Peyer's patch (tissue), 4 donors: ENCODE data around the gene CHAT. TPM values are rescaled to one million over a fixed set of nuclear protein-coding genes. Genes with fewer than 3 reads are reported as not detected.

Source experiments
- DNase-seq, 3 donors: peaks; one replicate each; pipeline ENCODE4 v3.0.0-alpha.2; 2017 to 2019
- H3K27ac ChIP-seq, 4 donors: fragments of 200-600 bp; sonication (generic); one replicate each; pipeline ENCODE4 v1.5.1; 2016 to 2019
- H3K27me3 ChIP-seq, 2 donors: fragments of 200-600 bp; sonication (generic); one replicate each; pipeline ENCODE4 v1.5.1; 2019
- H3K36me3 ChIP-seq, 3 donors: fragments of 200-600 bp; sonication (generic); one replicate each; pipeline ENCODE4 v1.5.1; 2016 to 2019
- H3K4me1 ChIP-seq, 4 donors: fragments of 200-600 bp; sonication (generic); one replicate each; pipeline ENCODE4 v1.5.1; 2016 to 2019
- H3K4me3 ChIP-seq, 4 donors: fragments of 200-600 bp; sonication (generic); 1 replicate in 3 of 4; 2 replicates in 1 of 4; pipeline ENCODE4 v1.5.1; 2016 to 2019; ENCODE audit warnings: mild to moderate bottlenecking in 1 of 4
- H3K9me3 ChIP-seq, 4 donors: fragments of 200-600 bp; sonication (generic); one replicate each; pipeline ENCODE4 v1.5.1; 2016 to 2019; ENCODE audit warnings: mild to moderate bottlenecking in 1 of 4
- CTCF ChIP-seq, 6 experiments: fragments of 450-650 bp in 4 of 6; fragments of 200-600 bp in 2 of 6; sonication (generic) in 1 of 6; IDR thresholded peaks; one replicate each; pipeline ENCODE4 v1.5.1; 2017 to 2019; ENCODE audit warnings: antibody characterized with exemption in 6 of 6, mild to moderate bottlenecking in 3 of 6, moderate library complexity in 1 of 6
- POLR2A ChIP-seq, 2 donors: fragments of 450-650 bp; IDR thresholded peaks; one replicate each; pipeline ENCODE4 v1.5.1; 2017; ENCODE audit warnings: antibody characterized with exemption in 2 of 2, mild to moderate bottlenecking in 2 of 2, moderate library complexity in 2 of 2
- total RNA-seq, 4 donors: library from RNA; depleted of rRNA; stranded (reverse); fragments of >200 nt; gene quantifications; one replicate each; pipeline ENCODE4 v1.1.0, GENCODE V29; 2016

CHAT gene
- total RNA-seq, 4 donors from 2014 or later = 2.1 to 3.8 (median 3.4) TPM; not detected in 1

GRCh38 chr10:49600781-49601400 is 12.9 kb upstream of the CHAT start:
- no peak overlapping the region for H3K4me3 ChIP-seq
- no peak for TF ChIP-seq CTCF (IDR thresholded peaks at IDR 0.05)
- H3K36me3 ChIP-seq = no peaks in the 10 kb centered on the region
- H3K9me3 ChIP-seq = no peaks in the 10 kb centered on the region
- H3K27ac ChIP-seq = no peak overlapping the region
- H3K27me3 ChIP-seq = no peaks in the 10 kb centered on the region
- H3K4me1 ChIP-seq = no peaks in the 10 kb centered on the region
- DNase-seq = no peak

GRCh38 chr10:49601857-49602256 is 12.0 kb upstream of the CHAT start:
- H3K9me3 ChIP-seq = no peaks in the 10 kb centered on the region
- no peaks in the 10 kb centered on the region for H3K4me1 ChIP-seq
- peak in 1 of 3 donors; percentile 30 for DNase-seq
- H3K27ac ChIP-seq = no peak overlapping the region
- no peak overlapping the region for H3K4me3 ChIP-seq
- H3K27me3 ChIP-seq = no peaks in the 10 kb centered on the region
- H3K36me3 ChIP-seq = no peaks in the 10 kb centered on the region
- TF ChIP-seq CTCF (IDR thresholded peaks at IDR 0.05) (no peak), POLR2A (IDR thresholded peaks at IDR 0.05) (no peak)

GRCh38 chr10:49602380-49603023 is 11.3 kb upstream of the CHAT start:
- H3K27me3 ChIP-seq = peaks cover 0 to 3% of the 10 kb centered on the region in 2 donors
- H3K36me3 ChIP-seq = no peaks in the 10 kb centered on the region
- TF ChIP-seq POLR2A (IDR thresholded peaks at IDR 0.05) = no peak
- no peak for TF ChIP-seq CTCF (IDR thresholded peaks at IDR 0.05)
- no peak overlapping the region for H3K27ac ChIP-seq
- H3K4me3 ChIP-seq = no peak overlapping the region
- H3K9me3 ChIP-seq = no peaks in the 10 kb centered on the region
- H3K4me1 ChIP-seq = no peaks in the 10 kb centered on the region
- peak in 1 of 3 donors; percentile 7 for DNase-seq

- Histone ChIP-seq H3K27ac (no peak overlapping the region), H3K4me3 (no peak overlapping the region), H3K36me3 (no peaks in the 10 kb centered on the region), H3K27me3 (peaks cover 0 to 26% of the 10 kb centered on the region in 2 donors), H3K9me3 (no peaks in the 10 kb centered on the region), H3K4me1 (peaks cover 0 to 13% (median 0%) of the 10 kb centered on the region in 4 donors)
- no peak for TF ChIP-seq CTCF (IDR thresholded peaks at IDR 0.05)
- no peak for TF ChIP-seq POLR2A (IDR thresholded peaks at IDR 0.05)
- peak in 1 of 3 donors; percentile 24 for DNase-seq
Measured at GRCh38 chr10:49605216-49605938, 8.5 kb upstream of the CHAT start.

GRCh38 chr10:49605939-49606509 is 7.8 kb upstream of the CHAT start:
- peaks cover 0 to 19% (median 0%) of the 10 kb centered on the region in 4 donors for H3K4me1 ChIP-seq
- peaks cover 0 to 33% of the 10 kb centered on the region in 2 donors for H3K27me3 ChIP-seq
- H3K27ac ChIP-seq = no peak overlapping the region
- no peaks in the 10 kb centered on the region for H3K9me3 ChIP-seq
- TF ChIP-seq CTCF (IDR thresholded peaks at IDR 0.05) (no peak), POLR2A (IDR thresholded peaks at IDR 0.05) (no peak)
- no peak for DNase-seq
- no peaks in the 10 kb centered on the region for H3K36me3 ChIP-seq
- H3K4me3 ChIP-seq = no peak overlapping the region
